GM12878 (cell line): ENCODE results near the gene FAM161B. TPM values are rescaled to one million over a fixed set of nuclear protein-coding genes. Genes with fewer than 3 reads are reported as not detected.

Source experiments
- ATAC-seq: fragments of 200-7000 bp; cut with Tn5 transposase; 3 replicates; pipeline ENCODE4 v1.9.1; 2020; ENCODE audit warnings: mild to moderate bottlenecking, moderate library complexity
- BruUV-seq: library from RNA; stranded (reverse); fragments of 400-500 nt; replicated peaks from 2 replicates; lab custom pipeline; 2021; lab: Mats Ljungman, UMichigan
- CTCF ChIA-PET: fragments of 300-600 bp; sonication (Branson Sonifier 250); formaldehyde crosslinking; extraction: SDS; loops from one replicate; lab custom pipeline; 2021; ENCODE audit warnings: inconsistent platforms; lab: Yijun Ruan, JAX
- POLR2A ChIA-PET: fragments of 350-600 bp; formaldehyde crosslinking; extraction: SDS; loops from one replicate; lab custom pipeline; 2021; ENCODE audit warnings: inconsistent platforms; lab: Charles Lee
- RAD21 ChIA-PET: fragments of 300-600 bp; sonication (Branson Sonifier 250); formaldehyde crosslinking; loops from one replicate; lab custom pipeline; 2023; ENCODE audit warnings: antibody characterized with exemption; ENCODE audit not compliant: unreplicated experiment; lab: Charles Lee
- SMC1A ChIA-PET: fragments of 300-600 bp; sonication (Branson Sonifier 250); formaldehyde crosslinking; loops from one replicate; lab custom pipeline; 2023; ENCODE audit not compliant: unreplicated experiment, uncharacterized antibody; lab: Charles Lee
- DNase-seq: peaks from one replicate; pipeline ENCODE4 v3.0.0-alpha.2; 2011; ENCODE audit warnings: low read depth, low spot score
- FAIRE-seq: peaks from 3 replicates; lab custom pipeline; 2011; peaks lifted over from hg19 to GRCh38; lab: Jason Lieb, UNC
- H2AFZ ChIP-seq: 2 replicates; pipeline ENCODE4 v1.6.0; 2011; ENCODE audit warnings: low read depth, low read length, control low read depth; ENCODE audit not compliant: control insufficient read depth
- H3K27ac ChIP-seq: 2 replicates; pipeline ENCODE4 v1.5.1; 2011; ENCODE audit warnings: control low read depth; ENCODE audit not compliant: control insufficient read depth, insufficient read depth
- H3K27me3 ChIP-seq, 2 experiments: replicated peaks in 1 of 2; 2 replicates each; pipeline versions ENCODE4 v1.6.0 to v1.6.1; 2011; ENCODE audit warnings: low read length in 1 of 2; ENCODE audit not compliant: control insufficient read depth in 2 of 2, insufficient read depth in 2 of 2
- H3K36me3 ChIP-seq, 2 experiments: 2 replicates each; pipeline ENCODE4 v1.5.1; 2011; ENCODE audit warnings: low read length in 1 of 2; ENCODE audit not compliant: control insufficient read depth in 2 of 2, insufficient read depth in 2 of 2
- H3K4me1 ChIP-seq: 2 replicates; pipeline ENCODE4 v1.6.1; 2011; ENCODE audit warnings: mild to moderate bottlenecking, low read length, moderate library complexity, mixed read lengths; ENCODE audit not compliant: control insufficient read depth, insufficient read depth
- H3K4me2 ChIP-seq: 2 replicates; pipeline ENCODE4 v1.6.0; 2011; ENCODE audit warnings: control low read depth; ENCODE audit not compliant: control insufficient read depth, insufficient read depth
- H3K4me3 ChIP-seq: fragments of 200-600 bp; sonication (generic); 2 replicates; pipeline ENCODE4 v1.5.1; 2016
- H3K79me2 ChIP-seq: 2 replicates; pipeline ENCODE4 v1.6.0; 2011; ENCODE audit warnings: low read length; ENCODE audit not compliant: control insufficient read depth, insufficient read depth
- H3K9ac ChIP-seq: 2 replicates; pipeline ENCODE4 v1.8.0; 2011; ENCODE audit warnings: low read length, control low read depth, mixed read lengths; ENCODE audit not compliant: control insufficient read depth, insufficient read depth
- H3K9me3 ChIP-seq: replicated peaks from 3 replicates; pipeline ENCODE4 v1.5.1; 2011; ENCODE audit warnings: mild to moderate bottlenecking, low read length; ENCODE audit not compliant: control insufficient read depth, insufficient read depth
- H4K20me1 ChIP-seq: 2 replicates; pipeline ENCODE4 v1.6.0; 2011; ENCODE audit not compliant: control insufficient read depth, insufficient read depth
- ATF2 ChIP-seq: IDR thresholded peaks from 2 replicates; pipeline ENCODE4 v1.6.1; 2012; ENCODE audit warnings: low read length, inconsistent platforms
- BCLAF1 ChIP-seq: fragments of 450-650 bp; IDR thresholded peaks from 2 replicates; pipeline ENCODE4 v1.6.1; 2017; ENCODE audit warnings: antibody characterized with exemption, mild to moderate bottlenecking, moderate library complexity
- BMI1 ChIP-seq: fragments of 450-650 bp; IDR thresholded peaks from 2 replicates; pipeline ENCODE4 v1.6.1; 2016; ENCODE audit warnings: mild to moderate bottlenecking, moderate library complexity, borderline replicate concordance
- BRCA1 ChIP-seq: IDR thresholded peaks from 2 replicates; pipeline ENCODE4 v1.6.1; 2011; ENCODE audit warnings: low read depth, low read length, improper control_type of control experiment
- CREM ChIP-seq: IDR thresholded peaks from 2 replicates; pipeline ENCODE4 v1.6.1; 2014; ENCODE audit warnings: antibody characterized with exemption, low read depth
- JUNB ChIP-seq: IDR thresholded peaks from 2 replicates; pipeline ENCODE4 v1.6.1; 2016; ENCODE audit warnings: antibody characterized with exemption, mild to moderate bottlenecking
- KAT2A ChIP-seq: conservative IDR thresholded peaks from 2 replicates; pipeline ENCODE4 v1.6.1; 2011; ENCODE audit warnings: low read depth, low read length; ENCODE audit not compliant: control insufficient read depth
- NBN ChIP-seq: fragments of 450-650 bp; IDR thresholded peaks from 2 replicates; pipeline ENCODE4 v1.6.1; 2016
- PAX8 ChIP-seq: fragments of 450-650 bp; IDR thresholded peaks from 2 replicates; pipeline ENCODE4 v1.6.1; 2017; ENCODE audit warnings: mild to moderate bottlenecking, moderate library complexity
- POLR2AphosphoS2 ChIP-seq: IDR thresholded peaks from 2 replicates; pipeline ENCODE4 v1.6.1; 2011; ENCODE audit warnings: low read depth, mild to moderate bottlenecking, low read length, improper control_type of control experiment, moderate library complexity
- RELB ChIP-seq: fragments of 450-650 bp; IDR thresholded peaks from 2 replicates; pipeline ENCODE4 v1.6.1; 2017; ENCODE audit warnings: low read depth, mild to moderate bottlenecking, moderate library complexity
- SMAD1 ChIP-seq: fragments of 450-650 bp; IDR thresholded peaks from 2 replicates; pipeline ENCODE4 v1.6.1; 2018; ENCODE audit warnings: mild to moderate bottlenecking, low read depth; ENCODE audit not compliant: partially characterized antibody
- SMAD5 ChIP-seq: IDR thresholded peaks from 2 replicates; pipeline ENCODE4 v1.6.1; 2016; ENCODE audit warnings: antibody characterized with exemption, low read depth
- TCF12 ChIP-seq: IDR thresholded peaks from 2 replicates; pipeline ENCODE4 v1.6.1; 2011; ENCODE audit warnings: low read depth, mild to moderate bottlenecking, low read length
- ZNF622 ChIP-seq: fragments of 450-650 bp; IDR thresholded peaks from 2 replicates; pipeline ENCODE4 v1.6.1; 2017; ENCODE audit warnings: mild to moderate bottlenecking, inconsistent platforms
- WGBS: methylation state at CpG from one replicate; pipeline ENCODE4 v1.1.6; 2016; ENCODE audit warnings: low lambda C conversion rate; ENCODE audit not compliant: insufficient replicate concordance, insufficient coverage; ENCODE audit errors: missing lambda C conversion rate; 5-methylcytosine and 5-hydroxymethylcytosine counted together
- in situ Hi-C: fragments of 300-500 bp; cut with MboI; formaldehyde crosslinking; loops from 9 replicates; pipeline ENCODE4 v1.14.3; 2018; ENCODE audit warnings: mixed read lengths
- intact Hi-C: fragments of 100-400 bp; cut with micrococcal nuclease; formaldehyde crosslinking; loops from one replicate; pipeline ENCODE4 v1.14.2; 2022; ENCODE audit not compliant: unreplicated experiment
- polyA plus RNA-seq, 11 experiments: library from polyadenylated mRNA; depleted of rRNA in 4 of 11; unstranded in 6 of 11; stranded (reverse) in 5 of 11; fragments of >200 nt; fragmentation: Nextera tagmentation in 4 of 11; fragmentation: Illumina TruSeq in 1 of 11; extraction: Ambion mirVana in 4 of 11; extraction: Trizol in 1 of 11; gene quantifications; 1 replicate in 1 of 11; 2 replicates in 10 of 11; pipeline versions ENCODE4 v1.2.1 to v1.2.3, GENCODE V29; 2011 to 2016; ENCODE audit warnings: inconsistent platforms in 2 of 11, missing spikeins in 2 of 11, low read depth in 1 of 11
- total RNA-seq, 4 experiments: library from RNA; depleted of rRNA in 3 of 4; stranded (reverse); fragments of >200 nt in 3 of 4; fragmentation: Illumina TruSeq in 1 of 4; extraction: Trizol in 1 of 4; gene quantifications; 2 replicates each; pipeline versions ENCODE4 v1.2.1 to v1.2.3, GENCODE V29; 2013 to 2021

The FAM161B gene
- total and polyA plus RNA-seq, 10 of the 15 experiments (the other 5 are each of a cell fraction or from before 2014, with no cell fraction given), result 0.33 to 1.2 (median 0.86) TPM

- no peak overlapping the region for H3K4me3 ChIP-seq
- no peak overlapping the region for H3K9ac ChIP-seq
- ChIA-PET CTCF (no interaction called here), POLR2A (no interaction called here)
- H3K4me1 ChIP-seq, result no peaks in the 10 kb centered on the region
- ATAC-seq (no peak), FAIRE-seq (no peak), DNase-seq (no peak)
- WGBS, result 90% methylated on average over 12 of the region's 12 CpGs
- H3K27ac ChIP-seq, result no peak overlapping the region
- intact Hi-C loops, result no loop called here
- no peaks in the 10 kb centered on the region for H3K79me2 ChIP-seq
- H3K9me3 ChIP-seq, result no peaks in the 10 kb centered on the region
- in situ Hi-C loops, result no loop called here
- no peak overlapping the region for H3K4me2 ChIP-seq
- peaks cover 8 to 20% of the 10 kb centered on the region in 2 experiments for H3K36me3 ChIP-seq
- no peaks in the 10 kb centered on the region for H4K20me1 ChIP-seq
- H2AFZ ChIP-seq, result no peak overlapping the region
- no TSS peak for BruUV-seq
- no peaks in the 10 kb centered on the region for H3K27me3 ChIP-seq
- TF ChIP-seq KAT2A (no peak), SMAD5 (no peak), POLR2AphosphoS2 (no peak), BCLAF1 (no peak), ATF2 (no peak), RELB (no peak), JUNB (no peak), BMI1 (no peak), ZNF622 (no peak), SMAD1 (no peak), CREM (no peak), BRCA1 (no peak), NBN (no peak), PAX8 (no peak), TCF12 (no peak)
- TF ChIP-seq, all 136 proteins: peak for 0
- SMC1A ChIA-PET, result no interaction called here
- RAD21 ChIA-PET, result no interaction called here
These were observed 11.3 kb upstream of the FAM161B start for GRCh38 chr14:73961192-73961591.
